ENCODE data around the gene GEMIN5. TPM values are rescaled to one million over a fixed set of nuclear protein-coding genes. Genes with fewer than 3 reads are reported as not detected.
A peak's percentile ranks its signal among the peaks of the same experiment; 100 is the strongest.
"Not testable (repeated sequence)": the region's sequence is repeated elsewhere in the genome, so short reads cannot be mapped to it uniquely, and the experiment has no call there.

GEMIN5 gene, protein sequence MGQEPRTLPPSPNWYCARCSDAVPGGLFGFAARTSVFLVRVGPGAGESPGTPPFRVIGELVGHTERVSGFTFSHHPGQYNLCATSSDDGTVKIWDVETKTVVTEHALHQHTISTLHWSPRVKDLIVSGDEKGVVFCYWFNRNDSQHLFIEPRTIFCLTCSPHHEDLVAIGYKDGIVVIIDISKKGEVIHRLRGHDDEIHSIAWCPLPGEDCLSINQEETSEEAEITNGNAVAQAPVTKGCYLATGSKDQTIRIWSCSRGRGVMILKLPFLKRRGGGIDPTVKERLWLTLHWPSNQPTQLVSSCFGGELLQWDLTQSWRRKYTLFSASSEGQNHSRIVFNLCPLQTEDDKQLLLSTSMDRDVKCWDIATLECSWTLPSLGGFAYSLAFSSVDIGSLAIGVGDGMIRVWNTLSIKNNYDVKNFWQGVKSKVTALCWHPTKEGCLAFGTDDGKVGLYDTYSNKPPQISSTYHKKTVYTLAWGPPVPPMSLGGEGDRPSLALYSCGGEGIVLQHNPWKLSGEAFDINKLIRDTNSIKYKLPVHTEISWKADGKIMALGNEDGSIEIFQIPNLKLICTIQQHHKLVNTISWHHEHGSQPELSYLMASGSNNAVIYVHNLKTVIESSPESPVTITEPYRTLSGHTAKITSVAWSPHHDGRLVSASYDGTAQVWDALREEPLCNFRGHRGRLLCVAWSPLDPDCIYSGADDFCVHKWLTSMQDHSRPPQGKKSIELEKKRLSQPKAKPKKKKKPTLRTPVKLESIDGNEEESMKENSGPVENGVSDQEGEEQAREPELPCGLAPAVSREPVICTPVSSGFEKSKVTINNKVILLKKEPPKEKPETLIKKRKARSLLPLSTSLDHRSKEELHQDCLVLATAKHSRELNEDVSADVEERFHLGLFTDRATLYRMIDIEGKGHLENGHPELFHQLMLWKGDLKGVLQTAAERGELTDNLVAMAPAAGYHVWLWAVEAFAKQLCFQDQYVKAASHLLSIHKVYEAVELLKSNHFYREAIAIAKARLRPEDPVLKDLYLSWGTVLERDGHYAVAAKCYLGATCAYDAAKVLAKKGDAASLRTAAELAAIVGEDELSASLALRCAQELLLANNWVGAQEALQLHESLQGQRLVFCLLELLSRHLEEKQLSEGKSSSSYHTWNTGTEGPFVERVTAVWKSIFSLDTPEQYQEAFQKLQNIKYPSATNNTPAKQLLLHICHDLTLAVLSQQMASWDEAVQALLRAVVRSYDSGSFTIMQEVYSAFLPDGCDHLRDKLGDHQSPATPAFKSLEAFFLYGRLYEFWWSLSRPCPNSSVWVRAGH (N-terminal part only)
- total RNA-seq (10 to 100 TPM; 11.5 to 16.1 (median 14.9) TPM), polyA plus RNA-seq (1 to 10 TPM; 3.2 to 4.9 (median 3.7) TPM)
- long read RNA-seq, donor 1, full-length matches to known transcripts = 1 of 1 reads
- long read RNA-seq, donor 1, partial matches to known transcripts = 0 of 1 reads
- long read RNA-seq, donor 1, other reads (novel, unspliced or antisense) = 0 of 1 reads
- long read RNA-seq, donor 2 = 0 reads

DNA sequence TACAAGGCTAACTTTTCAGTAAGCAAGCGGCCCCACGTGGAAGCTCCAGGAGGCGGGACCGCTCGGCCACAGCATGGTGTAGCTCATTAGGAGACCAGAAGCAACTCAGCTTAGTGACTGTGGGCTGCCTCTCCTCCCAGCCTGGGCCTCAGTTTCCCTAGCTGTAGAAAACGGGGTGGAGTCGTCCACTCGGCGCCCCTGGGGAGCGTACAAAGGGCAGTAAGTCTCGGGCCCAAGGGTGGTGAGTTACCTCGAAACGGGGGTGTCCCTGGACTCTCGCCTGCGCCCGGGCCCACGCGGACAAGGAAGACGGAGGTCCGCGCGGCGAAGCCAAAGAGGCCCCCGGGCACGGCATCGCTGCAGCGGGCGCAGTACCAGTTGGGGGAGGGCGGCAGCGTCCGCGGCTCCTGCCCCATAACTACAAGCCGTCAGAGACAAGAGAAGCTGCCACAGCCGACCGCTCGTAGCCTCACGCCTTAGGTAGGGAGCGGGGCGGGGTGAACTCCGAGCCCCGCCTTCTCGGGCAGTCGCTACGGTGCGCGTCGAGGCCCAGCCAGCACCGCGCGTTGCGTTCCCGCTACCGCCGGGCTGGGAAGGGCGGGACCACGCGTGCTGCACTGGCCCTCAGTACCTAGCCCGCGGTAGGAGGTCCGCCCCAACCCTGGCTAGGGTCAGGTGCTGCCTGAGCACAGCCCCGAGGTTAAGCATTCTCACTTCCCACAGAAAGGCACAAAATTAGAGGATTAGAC lies at the start of gene GEMIN5:
GEMIN5 (minus strand) TSS at position 494 of the 749 bp plus-strand sequence; CDS start at position 416, 78 bp downstream.
- WGBS, 5 donors = 0 to 1% (median 0%) methylated on average over 31 to 61 of the region's 61 CpGs
- Histone ChIP-seq H3K27me3 (replicated peaks in 1 of 7) (no peaks in the 10 kb centered on the region), H3K4me3 (peak within 1 kb of the TSS; percentile 61 to 97 (median 84)), H3K36me3 (peaks cover 0 to 31% (median 6%) of the 10 kb centered on the region in 6 donors), H3K9me3 (no peaks in the 10 kb centered on the region), H3K4me1 (peaks cover 28 to 71% (median 46%) of the 10 kb centered on the region in 6 donors), H3K27ac (peak within 1 kb of the TSS; percentile 51 to 83 (median 72))
- peak; percentile 97 for DNase-seq
- intact Hi-C loops (cut with DNase I; ENCODE audit: low total_unique reads) = loop anchor here (10.0 kb wide), 1 partner anchor 73 kb away; no protein-coding TSS in a partner anchor
- TF ChIP-seq, protein P1, sequence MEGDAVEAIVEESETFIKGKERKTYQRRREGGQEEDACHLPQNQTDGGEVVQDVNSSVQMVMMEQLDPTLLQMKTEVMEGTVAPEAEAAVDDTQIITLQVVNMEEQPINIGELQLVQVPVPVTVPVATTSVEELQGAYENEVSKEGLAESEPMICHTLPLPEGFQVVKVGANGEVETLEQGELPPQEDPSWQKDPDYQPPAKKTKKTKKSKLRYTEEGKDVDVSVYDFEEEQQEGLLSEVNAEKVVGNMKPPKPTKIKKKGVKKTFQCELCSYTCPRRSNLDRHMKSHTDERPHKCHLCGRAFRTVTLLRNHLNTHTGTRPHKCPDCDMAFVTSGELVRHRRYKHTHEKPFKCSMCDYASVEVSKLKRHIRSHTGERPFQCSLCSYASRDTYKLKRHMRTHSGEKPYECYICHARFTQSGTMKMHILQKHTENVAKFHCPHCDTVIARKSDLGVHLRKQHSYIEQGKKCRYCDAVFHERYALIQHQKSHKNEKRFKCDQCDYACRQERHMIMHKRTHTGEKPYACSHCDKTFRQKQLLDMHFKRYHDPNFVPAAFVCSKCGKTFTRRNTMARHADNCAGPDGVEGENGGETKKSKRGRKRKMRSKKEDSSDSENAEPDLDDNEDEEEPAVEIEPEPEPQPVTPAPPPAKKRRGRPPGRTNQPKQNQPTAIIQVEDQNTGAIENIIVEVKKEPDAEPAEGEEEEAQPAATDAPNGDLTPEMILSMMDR (IDR thresholded peaks at IDR 0.05 in 8 of 11, conservative IDR thresholded peaks at IDR 0.05 in 3 of 11) = peak in 1 of 11 experiments; percentile 26
- peak; percentile 88 to 93 (median 92) for TF ChIP-seq POLR2AphosphoS5 (IDR thresholded peaks at IDR 0.05)
- peak in 1 of 3 donors; percentile 33 for TF ChIP-seq POLR2A (IDR thresholded peaks at IDR 0.05)

DNA sequence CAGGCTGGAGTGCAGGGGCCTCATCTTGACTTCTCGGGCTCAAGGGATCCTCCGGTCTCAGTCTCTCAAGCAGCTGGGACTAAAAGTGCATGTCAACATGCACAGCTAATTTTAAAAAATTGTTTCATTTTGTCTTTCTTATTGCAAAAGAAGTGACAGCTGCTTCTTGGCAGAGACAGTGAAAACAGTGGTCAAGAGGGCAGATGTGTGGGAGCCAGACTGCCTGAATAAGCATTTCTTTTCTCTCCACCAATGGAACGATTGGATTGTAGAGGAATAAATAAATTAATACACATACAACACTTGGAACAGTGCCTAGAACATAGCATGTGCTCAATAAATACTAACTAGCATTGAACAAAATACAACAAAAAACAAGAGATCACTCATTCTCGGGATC lies 48.1 kb upstream of the GEMIN5 start:
- no peak overlapping the region for H3K27ac ChIP-seq
- intact Hi-C loops (cut with DNase I; ENCODE audit: low total_unique reads) = no loop called here
- H3K36me3 ChIP-seq = no peaks in the 10 kb centered on the region
- H3K4me3 ChIP-seq = peak overlapping the region in 1 of 8 donors; percentile 2
- peaks cover 0 to 6% (median 0%) of the 10 kb centered on the region in 6 donors for H3K4me1 ChIP-seq
- no peak for TF ChIP-seq POLR2A (IDR thresholded peaks at IDR 0.05)
- 70 to 87% (median 80%) methylated on average over 4 of the region's 4 CpGs for WGBS, 5 donors
- H3K27me3 ChIP-seq (replicated peaks in 1 of 7) = no peaks in the 10 kb centered on the region
- no peaks in the 10 kb centered on the region for H3K9me3 ChIP-seq
- DNase-seq = no peak

DNA sequence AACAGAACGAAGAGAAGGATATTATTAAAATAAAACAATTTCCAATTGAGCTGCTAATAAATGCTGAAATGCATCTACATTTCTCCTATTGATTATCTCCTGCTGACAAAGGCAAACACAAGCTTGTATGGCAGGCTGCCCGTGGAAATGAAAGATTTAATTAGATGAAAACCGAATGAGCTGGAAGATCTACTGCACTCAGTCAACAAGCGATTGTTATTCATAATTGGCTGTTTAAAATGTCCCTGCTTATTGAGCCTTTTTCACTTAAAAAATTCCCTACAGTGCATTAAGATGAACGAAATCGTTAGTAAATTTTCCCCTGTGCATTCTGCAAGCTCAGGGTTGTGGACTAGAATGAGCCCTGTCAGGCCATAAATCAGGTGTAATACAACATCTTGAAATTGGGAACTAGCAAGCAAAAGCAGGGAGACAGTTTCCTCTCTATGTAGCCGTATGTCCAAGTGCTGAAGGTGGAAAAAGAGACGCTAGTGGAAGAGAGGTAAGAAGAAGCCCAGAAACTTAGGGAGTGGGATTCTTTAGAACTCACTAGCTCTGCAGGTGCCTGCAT lies 47.0 kb upstream of the GEMIN5 start:
- Histone ChIP-seq H3K9me3 (no peaks in the 10 kb centered on the region), H3K4me1 (peaks cover 0 to 6% (median 0%) of the 10 kb centered on the region in 6 donors), H3K27me3 (replicated peaks in 1 of 7) (no peaks in the 10 kb centered on the region), H3K27ac (no peak overlapping the region), H3K4me3 (no peak overlapping the region), H3K36me3 (no peaks in the 10 kb centered on the region)
- DNase-seq = no peak
- 56 to 63% (median 60%) methylated on average over 8 of the region's 8 CpGs for WGBS, 5 donors
- intact Hi-C loops (cut with DNase I; ENCODE audit: low total_unique reads) = no loop called here
- no peak for TF ChIP-seq POLR2AphosphoS5 (IDR thresholded peaks at IDR 0.05)

DNA sequence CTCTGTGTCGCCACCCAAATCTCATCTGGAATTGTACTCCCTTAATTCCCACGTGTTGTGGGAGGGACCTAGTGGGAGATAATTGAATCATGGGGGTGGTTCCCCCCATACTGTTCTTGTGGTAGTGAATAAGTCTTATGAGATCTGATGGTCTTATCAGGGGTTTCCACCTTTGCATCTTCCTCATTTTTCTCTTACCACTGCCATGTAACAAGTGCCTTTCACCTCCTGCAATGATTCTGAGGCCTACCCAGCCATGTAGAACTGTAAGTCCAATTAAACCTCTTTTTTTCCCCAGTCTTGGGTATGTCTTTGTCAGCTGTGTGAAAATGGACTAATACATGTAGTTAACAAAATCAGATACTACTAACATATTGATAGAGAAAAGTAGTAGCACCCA lies 40.3 kb upstream of the GEMIN5 start:
- H3K4me3 ChIP-seq; intact Hi-C loops (cut with DNase I; ENCODE audit: low total_unique reads); H3K27me3 ChIP-seq (replicated peaks in 1 of 7); H3K27ac ChIP-seq; DNase-seq; H3K9me3 ChIP-seq; H3K36me3 ChIP-seq; H3K4me1 ChIP-seq: not testable (repeated sequence)
- WGBS, 5 donors = 72 to 94% (median 86%) methylated on average over 2 of the region's 2 CpGs
